Urothelium cell line (cell line): ENCODE results near the gene ZNHIT2.

Source experiments
- DNase-seq: peaks from one replicate; pipeline ENCODE4 v3.0.0; 2011; ENCODE audit warnings: low spot score, mixed read lengths
- FAIRE-seq: peaks from 2 replicates; lab custom pipeline; 2011; peaks lifted over from hg19 to GRCh38; lab: Jason Lieb, UNC

The ZNHIT2 gene

GRCh38 chr11:65107751-65108468 lies 9.6 kb downstream of the ZNHIT2 start:
- DNase-seq (no peak), FAIRE-seq (no peak)

- no peak for FAIRE-seq
- no peak for DNase-seq
Measured at GRCh38 chr11:65107078-65107477, 10.4 kb downstream of the ZNHIT2 start.

- FAIRE-seq (no peak), DNase-seq (no peak)
Measured at GRCh38 chr11:65104628-65105027, 12.9 kb downstream of the ZNHIT2 start.

GRCh38 chr11:65103476-65103875 lies 14.0 kb downstream of the ZNHIT2 start:
- DNase-seq (no peak), FAIRE-seq (no peak)

GRCh38 chr11:65102142-65103095 lies 15.1 kb downstream of the ZNHIT2 start:
- DNase-seq = no peak

GRCh38 chr11:65100674-65101350 lies 16.7 kb downstream of the ZNHIT2 start:
- no peak for DNase-seq
- FAIRE-seq = no peak

More at GRCh38 chr11:65102142-65103095, 15.1 kb downstream of the ZNHIT2 start:
- no peak for FAIRE-seq

GRCh38 chr11:65096926-65097325 lies 20.6 kb downstream of the ZNHIT2 start:
- no peak for FAIRE-seq
- DNase-seq = no peak

- FAIRE-seq (peak; percentile 80), DNase-seq (peak; percentile 90)
Measured at GRCh38 chr11:65095974-65096806, 21.3 kb downstream of the ZNHIT2 start, which contains the start of gene VPS51. VPS51 (plus strand) TSS chr11:65096214; CDS start chr11:65096251, 37 bp downstream.

GRCh38 chr11:65095427-65095826 lies 22.1 kb downstream of the ZNHIT2 start:
- FAIRE-seq = no peak
- DNase-seq = no peak

GRCh38 chr11:65090628-65091027 lies 26.9 kb downstream of the ZNHIT2 start:
- DNase-seq (no peak), FAIRE-seq (no peak)

GRCh38 chr11:65089621-65090020 lies 27.9 kb downstream of the ZNHIT2 start:
- no peak for FAIRE-seq
- DNase-seq = no peak

GRCh38 chr11:65087827-65088226 lies 29.7 kb downstream of the ZNHIT2 start:
- no peak for DNase-seq
- no peak for FAIRE-seq

- FAIRE-seq (no peak), DNase-seq (no peak)
Measured at GRCh38 chr11:65087216-65087615, 30.3 kb downstream of the ZNHIT2 start.

- FAIRE-seq (no peak), DNase-seq (no peak)
Measured at GRCh38 chr11:65086809-65087208, 30.7 kb downstream of the ZNHIT2 start.

- FAIRE-seq = no peak
Measured at GRCh38 chr11:65085446-65085845, 32.1 kb downstream of the ZNHIT2 start.

GRCh38 chr11:65084598-65085375 lies 32.7 kb downstream of the ZNHIT2 start:
- FAIRE-seq = no peak
- peak; percentile 18 for DNase-seq

More at GRCh38 chr11:65085446-65085845, 32.1 kb downstream of the ZNHIT2 start:
- DNase-seq = no peak

GRCh38 chr11:65083834-65084597 lies 33.5 kb downstream of the ZNHIT2 start, which contains the start of the genes CDCA5 and ZFPL1:
CDCA5 (minus strand) TSS chr11:65084040; CDS start chr11:65083978, 62 bp downstream.
ZFPL1 (plus strand) TSS chr11:65084222; CDS start chr11:65084699, 477 bp downstream.
- FAIRE-seq (no peak), DNase-seq (peak; percentile 99)

GRCh38 chr11:65083134-65083833 lies 34.2 kb downstream of the ZNHIT2 start:
- FAIRE-seq (no peak), DNase-seq (no peak)
